ENCODE measurements around the gene LSM14A.
"Not testable (repeated sequence)": the region's sequence is repeated elsewhere in the genome, so short reads cannot be mapped to it uniquely, and the experiment has no call there.

The LSM14A gene

GRCh38 chr19:34208291-34208884, 36.1 kb downstream of the LSM14A start:
- in situ Hi-C loops (cut with MboI; ENCODE audit: low pct_unique_long_range_greater_than_20kb, low sequenced_read_pairs, unreplicated experiment) = no loop called here
- no peak for TF ChIP-seq CTCF (IDR thresholded peaks at IDR 0.05; ENCODE audit: extremely low read depth, insufficient read depth, missing control alignments)
- DNase-seq (ENCODE audit: low spot score) = no peak

GRCh38 chr19:34209726-34210125, 37.4 kb downstream of the LSM14A start:
- in situ Hi-C loops (cut with MboI; ENCODE audit: low pct_unique_long_range_greater_than_20kb, low sequenced_read_pairs, unreplicated experiment) = no loop called here
- no peak for DNase-seq (ENCODE audit: low spot score)
- TF ChIP-seq CTCF (IDR thresholded peaks at IDR 0.05; ENCODE audit: extremely low read depth, insufficient read depth, missing control alignments) = no peak

- no peak for DNase-seq (ENCODE audit: low spot score)
- in situ Hi-C loops (cut with MboI; ENCODE audit: low pct_unique_long_range_greater_than_20kb, low sequenced_read_pairs, unreplicated experiment) = no loop called here
- no peak for TF ChIP-seq CTCF (IDR thresholded peaks at IDR 0.05; ENCODE audit: extremely low read depth, insufficient read depth, missing control alignments)
Measured at GRCh38 chr19:34213283-34213682, 41.0 kb downstream of the LSM14A start.

- in situ Hi-C loops (cut with MboI; ENCODE audit: low pct_unique_long_range_greater_than_20kb, low sequenced_read_pairs, unreplicated experiment) = no loop called here
- no peak for TF ChIP-seq CTCF (IDR thresholded peaks at IDR 0.05; ENCODE audit: extremely low read depth, insufficient read depth, missing control alignments)
- no peak for DNase-seq (ENCODE audit: low spot score)
Measured at GRCh38 chr19:34214040-34214439, 41.7 kb downstream of the LSM14A start.

- no peak for TF ChIP-seq CTCF (IDR thresholded peaks at IDR 0.05; ENCODE audit: extremely low read depth, insufficient read depth, missing control alignments)
- in situ Hi-C loops (cut with MboI; ENCODE audit: low pct_unique_long_range_greater_than_20kb, low sequenced_read_pairs, unreplicated experiment) = no loop called here
- no peak for DNase-seq (ENCODE audit: low spot score)
Measured at GRCh38 chr19:34215006-34215665, 42.8 kb downstream of the LSM14A start.

- in situ Hi-C loops (cut with MboI; ENCODE audit: low pct_unique_long_range_greater_than_20kb, low sequenced_read_pairs, unreplicated experiment) = no loop called here
Measured at GRCh38 chr19:34215666-34216038, 43.3 kb downstream of the LSM14A start.

GRCh38 chr19:34216745-34217219, 44.5 kb downstream of the LSM14A start:
- in situ Hi-C loops (cut with MboI; ENCODE audit: low pct_unique_long_range_greater_than_20kb, low sequenced_read_pairs, unreplicated experiment) = not testable (repeated sequence)

More at GRCh38 chr19:34215666-34216038, 43.3 kb downstream of the LSM14A start:
- no peak for TF ChIP-seq CTCF (IDR thresholded peaks at IDR 0.05; ENCODE audit: extremely low read depth, insufficient read depth, missing control alignments)
- no peak for DNase-seq (ENCODE audit: low spot score)

More at GRCh38 chr19:34216745-34217219, 44.5 kb downstream of the LSM14A start:
- DNase-seq (ENCODE audit: low spot score) = not testable (repeated sequence)
